Cardiac septum (tissue), 1 donor: ENCODE results near the gene ARFGAP1. TPM values are rescaled to one million over a fixed set of nuclear protein-coding genes. Genes with fewer than 3 reads are reported as not detected.

ENCODE experiments used
- DNase-seq: peaks from one replicate; pipeline ENCODE4 v3.0.0-alpha.2; 2020; ENCODE audit warnings: low spot score
- intact Hi-C: fragments of 100-400 bp; cut with DNase I; formaldehyde crosslinking; loops from one replicate; pipeline ENCODE4 v1.14.0; 2022
- total RNA-seq: library from RNA; stranded (reverse); fragmentation: NEBNext Ultra II Directional; extraction: Animal tissue kit (Norgen Biotek cat#: 25700); gene quantifications from one replicate; pipeline ENCODE4 v1.2.1, GENCODE V29; 2021
- donor health status: DM: no; HTN: no; CAD: no.

ARFGAP1 gene
- total RNA-seq, 1 donor from 2014 or later, result 49.5 TPM

- DNase-seq, result no peak
- intact Hi-C loops, result loop anchor here (2.0 kb wide), 1 partner anchor 57 kb away; the partner anchor contains the start of gene YTHDF1
Measured at GRCh38 chr20:63273635-63274380, 1.2 kb downstream of the ARFGAP1 start.

- DNase-seq, result no peak
- intact Hi-C loops, result no loop called here
Measured at GRCh38 chr20:63274381-63275228, 2.0 kb downstream of the ARFGAP1 start.

GRCh38 chr20:63275825-63276224 is 3.2 kb downstream of the ARFGAP1 start:
- DNase-seq, result no peak

DNA sequence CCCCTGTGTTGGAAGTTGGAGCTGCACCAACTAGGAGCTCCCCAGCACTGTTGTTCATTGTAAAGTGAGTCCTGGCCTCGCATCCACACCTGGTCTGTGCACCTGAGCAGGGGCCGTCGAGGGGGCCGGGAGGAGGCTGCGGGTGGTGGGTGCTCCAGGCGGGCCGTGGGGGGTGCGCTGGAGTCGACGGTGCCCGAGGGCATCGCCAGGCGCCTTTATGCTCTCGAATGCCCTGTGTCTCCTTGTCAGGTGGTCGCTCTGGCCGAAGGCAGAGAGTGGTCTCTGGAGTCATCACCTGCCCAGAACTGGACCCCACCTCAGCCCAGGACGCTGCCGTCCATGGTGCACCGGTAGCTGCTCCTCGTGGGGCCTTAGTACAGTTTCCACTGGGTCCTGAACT is 4.3 kb downstream of the ARFGAP1 start:
- no peak for DNase-seq
- intact Hi-C loops, result no loop called here

More at GRCh38 chr20:63275825-63276224, 3.2 kb downstream of the ARFGAP1 start:
- intact Hi-C loops, result no loop called here

DNA sequence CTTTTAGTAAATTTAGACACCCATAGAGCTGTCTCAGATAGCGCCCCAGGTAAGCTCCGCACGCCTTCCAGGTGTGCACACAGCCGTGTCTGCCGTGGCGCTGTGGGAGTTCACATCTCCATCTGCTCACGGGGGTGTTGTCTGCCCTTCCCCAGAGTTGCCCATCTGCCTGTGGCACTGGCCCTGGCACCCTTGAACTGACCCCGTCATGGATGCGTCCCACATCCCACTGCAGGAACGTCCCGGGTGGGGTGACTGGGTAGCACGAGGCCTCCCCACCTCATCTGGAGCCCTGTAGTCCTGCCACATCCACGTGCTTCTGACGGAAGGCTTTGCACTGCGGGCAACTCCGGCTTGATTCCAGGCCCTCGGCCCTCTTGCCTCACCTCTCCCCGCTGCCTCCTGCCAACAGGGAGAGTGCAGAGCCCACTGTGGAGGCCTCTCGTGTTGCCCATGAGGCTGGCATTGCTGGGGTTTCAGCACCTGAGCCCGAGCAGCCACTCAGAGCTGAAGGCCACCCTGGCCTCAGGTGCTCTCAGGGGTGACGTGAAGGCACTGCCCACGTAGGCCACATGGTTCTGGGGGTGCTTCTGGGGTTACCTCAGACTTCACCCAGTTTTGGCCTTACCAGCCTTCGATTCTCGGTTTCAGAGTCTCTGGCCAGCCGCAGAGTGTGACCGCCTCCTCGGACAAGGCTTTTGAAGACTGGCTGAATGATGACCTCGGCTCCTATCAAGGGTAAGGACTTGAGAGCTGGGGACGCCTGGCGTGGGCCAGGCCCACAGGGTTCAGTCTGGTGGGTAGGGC is 5.1 kb downstream of the ARFGAP1 start:
- intact Hi-C loops, result no loop called here
- DNase-seq, result no peak

- intact Hi-C loops, result no loop called here
- no peak for DNase-seq
Measured at GRCh38 chr20:63278661-63279060, 6.0 kb downstream of the ARFGAP1 start.

- no peak for DNase-seq
- intact Hi-C loops, result no loop called here
Measured at GRCh38 chr20:63279931-63280330, 7.3 kb downstream of the ARFGAP1 start.

GRCh38 chr20:63280371-63280770 is 7.8 kb downstream of the ARFGAP1 start:
- no peak for DNase-seq
- intact Hi-C loops, result no loop called here

DNA sequence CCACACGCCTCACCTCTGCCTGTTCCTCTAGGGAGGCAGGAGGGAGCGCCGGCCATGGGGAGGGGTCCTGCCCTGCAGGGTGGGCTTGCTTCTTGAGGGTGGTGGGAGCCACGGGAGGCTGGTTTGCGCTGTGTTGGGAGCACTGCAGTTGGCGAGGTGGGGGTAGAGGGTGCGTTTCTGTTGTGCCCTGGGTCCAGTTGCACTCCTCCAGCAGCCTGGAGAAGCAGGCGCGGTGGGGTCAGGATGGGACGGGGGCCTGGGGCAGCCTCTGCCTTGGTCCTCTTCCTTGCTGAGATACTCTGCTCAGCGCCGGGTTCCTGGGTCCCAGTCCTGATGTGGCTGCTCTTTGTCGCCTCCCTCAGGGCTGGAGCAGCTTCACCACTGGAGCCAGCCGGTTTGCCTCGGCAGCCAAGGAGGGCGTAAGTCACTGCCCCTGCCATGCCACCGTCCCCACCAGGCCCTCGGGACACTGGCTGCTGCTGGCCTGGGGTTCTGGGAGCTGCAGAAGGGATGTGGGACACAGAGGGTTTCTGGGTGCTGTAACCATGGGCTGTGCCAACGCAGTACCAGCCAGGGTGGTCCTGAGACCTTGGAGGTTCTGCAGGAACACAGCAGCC is 8.4 kb downstream of the ARFGAP1 start:
- no peak for DNase-seq
- intact Hi-C loops, result no loop called here

GRCh38 chr20:63281742-63282665 is 9.4 kb downstream of the ARFGAP1 start:
- intact Hi-C loops, result no loop called here
- DNase-seq, result no peak

- intact Hi-C loops, result no loop called here
- no peak for DNase-seq
Measured at GRCh38 chr20:63282946-63283345, 10.3 kb downstream of the ARFGAP1 start.

DNA sequence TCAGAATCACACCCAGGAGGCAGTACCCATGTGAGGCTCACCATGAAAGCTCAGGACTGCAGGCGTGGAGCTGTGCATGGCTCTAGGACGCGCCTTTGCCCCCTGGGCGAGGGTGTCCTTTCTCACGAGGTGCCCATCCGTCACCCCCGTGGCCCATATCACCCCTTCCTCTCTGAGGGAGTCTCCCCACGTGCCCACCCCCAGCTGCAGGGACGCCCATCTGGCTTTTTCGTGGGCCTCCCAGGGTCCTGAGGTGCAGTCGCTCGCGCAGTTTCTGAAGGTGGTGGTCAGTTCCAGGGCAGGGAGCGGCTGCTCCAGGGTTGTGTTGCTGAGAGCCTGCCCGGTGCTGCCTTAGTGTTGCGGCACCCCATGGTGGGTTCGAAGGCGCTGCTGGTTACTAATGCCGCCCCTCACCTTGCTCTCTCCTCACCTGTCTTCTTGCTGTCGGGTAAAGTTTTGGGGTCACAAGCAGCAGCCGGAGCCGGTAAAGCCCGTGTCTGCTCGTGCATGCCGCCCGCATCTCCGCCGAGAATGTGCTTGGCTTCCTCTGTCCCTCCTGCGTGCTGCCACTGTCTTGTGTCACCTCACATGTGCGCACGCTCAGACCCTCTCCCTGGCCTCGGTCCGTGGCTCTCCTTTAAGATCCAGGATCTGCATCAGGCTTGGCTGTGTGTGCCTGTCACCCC is 10.9 kb downstream of the ARFGAP1 start:
- no peak for DNase-seq
- intact Hi-C loops, result no loop called here

- DNase-seq, result no peak
- intact Hi-C loops, result no loop called here
Measured at GRCh38 chr20:63284083-63284440, 11.4 kb downstream of the ARFGAP1 start.

DNA sequence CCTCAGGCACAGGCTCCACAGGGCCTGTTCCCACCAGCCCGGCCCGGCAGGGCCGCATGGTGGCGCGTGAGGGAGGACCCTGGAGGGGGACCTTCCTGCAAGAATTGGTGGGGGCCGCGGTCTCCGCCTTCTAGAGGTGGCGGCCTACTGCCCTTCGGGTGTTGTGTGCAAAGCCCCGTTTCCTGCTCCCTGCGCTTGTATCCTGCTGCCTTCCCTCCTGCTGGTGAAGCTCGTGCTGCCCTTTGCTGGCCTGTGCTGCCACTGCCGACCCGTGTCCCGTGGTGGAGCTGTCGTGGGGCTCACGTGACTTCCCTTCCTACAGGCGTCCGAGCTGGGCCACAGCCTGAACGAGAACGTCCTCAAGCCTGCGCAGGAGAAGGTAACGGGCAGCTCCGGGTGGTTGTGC is 11.9 kb downstream of the ARFGAP1 start:
- no peak for DNase-seq
- intact Hi-C loops, result no loop called here

- no peak for DNase-seq
- intact Hi-C loops, result no loop called here
Measured at GRCh38 chr20:63284981-63285524, 12.4 kb downstream of the ARFGAP1 start.

DNA sequence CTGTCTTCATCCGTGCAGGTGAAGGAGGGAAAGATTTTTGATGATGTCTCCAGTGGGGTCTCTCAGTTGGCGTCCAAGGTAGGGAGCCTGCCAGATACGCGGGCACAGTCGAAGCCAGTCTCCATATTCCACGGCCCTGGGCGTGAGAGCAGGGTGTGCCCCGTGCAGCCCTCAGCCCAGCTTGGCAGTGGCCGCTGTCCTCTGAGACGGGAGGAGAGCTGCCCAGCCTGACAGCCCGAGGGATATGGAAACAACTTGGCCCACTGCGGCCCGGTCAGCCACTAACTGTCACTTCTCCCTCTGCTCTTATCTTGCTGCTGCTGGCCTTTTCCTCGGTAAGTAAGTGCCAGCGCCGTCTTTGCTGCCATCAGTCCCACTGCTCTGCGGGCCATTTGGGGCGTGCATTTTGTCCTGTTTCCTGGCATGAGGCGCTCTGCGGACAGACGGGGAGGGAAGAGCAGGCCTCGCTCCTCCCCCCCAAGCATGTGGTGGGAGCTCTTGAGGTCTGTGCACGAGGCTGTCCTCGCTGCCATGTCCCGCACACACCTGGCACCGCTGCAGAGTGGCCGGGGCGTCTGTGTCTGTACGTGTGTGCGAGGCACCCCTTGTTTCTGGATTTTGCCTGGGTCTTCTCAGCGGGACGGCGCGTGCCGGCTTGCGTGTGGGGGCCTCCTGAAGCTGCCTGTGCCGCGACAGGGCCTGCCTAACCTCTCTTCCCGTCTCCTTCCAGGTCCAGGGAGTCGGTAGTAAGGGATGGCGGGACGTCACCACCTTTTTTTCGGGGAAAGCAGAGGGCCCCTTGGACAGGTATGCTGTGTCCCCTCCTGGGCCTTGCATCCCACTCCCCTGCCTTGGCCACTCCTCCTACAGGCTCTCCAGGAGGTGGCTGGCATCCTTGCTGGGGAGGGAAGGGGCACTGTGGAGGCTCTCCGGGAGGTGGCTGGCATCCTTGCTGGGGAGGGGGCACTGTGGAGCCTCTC is 13.3 kb downstream of the ARFGAP1 start:
- DNase-seq, result no peak
- intact Hi-C loops, result no loop called here
